K562 (cell line): ENCODE measurements around the gene SLC26A3. TPM values are rescaled to one million over a fixed set of nuclear protein-coding genes. Genes with fewer than 3 reads are reported as not detected.

Experiments
- CREB3L1 ChIP-seq: fragments of 450-650 bp; IDR thresholded peaks from 2 replicates; pipeline ENCODE4 v1.6.1; 2014; ENCODE audit warnings: low read depth, mild to moderate bottlenecking, moderate library complexity, borderline replicate concordance
- DEAF1 ChIP-seq: fragments of 450-650 bp; formaldehyde crosslinking; IDR thresholded peaks from 2 replicates; pipeline ENCODE4 v1.4.0; 2020; ENCODE audit warnings: mild to moderate bottlenecking, moderate library complexity
- GABPB2 ChIP-seq: fragments of 250-450 bp; sonication (Bioruptor Pico); conservative IDR thresholded peaks from 2 replicates; pipeline ENCODE4 v1.5.1; 2021; ENCODE audit warnings: mild to moderate bottlenecking
- NFRKB ChIP-seq: fragments of 450-650 bp; IDR thresholded peaks from 2 replicates; pipeline ENCODE4 v1.6.1; 2016; ENCODE audit warnings: low read depth
- NR2C1 ChIP-seq, 2 experiments: fragments of 450-650 bp; IDR thresholded peaks; 2 replicates each; pipeline ENCODE4 v1.6.1; 2017; ENCODE audit warnings: mild to moderate bottlenecking in 2 of 2, antibody characterized with exemption in 1 of 2, inconsistent platforms in 1 of 2, missing compliant biosample characterization in 1 of 2, missing genetic modification characterization in 1 of 2
- PTTG1 ChIP-seq: fragments of 450-650 bp; IDR thresholded peaks from 2 replicates; pipeline ENCODE4 v1.6.1; 2016; ENCODE audit warnings: low read depth, mild to moderate bottlenecking, missing genetic modification characterization, missing compliant biosample characterization
- SNAPC5 ChIP-seq: fragments of 250-450 bp; sonication (Bioruptor Pico); IDR thresholded peaks from 2 replicates; pipeline ENCODE4 v1.8.0; 2021; ENCODE audit warnings: moderate library complexity, mild to moderate bottlenecking, inconsistent platforms
- ZNF655 ChIP-seq: fragments of 250-450 bp; sonication (Bioruptor Pico); IDR thresholded peaks from 2 replicates; pipeline ENCODE4 v1.5.0; 2021
- polyA plus RNA-seq, 8 experiments: library from polyadenylated mRNA; depleted of rRNA in 4 of 8; stranded (reverse) in 5 of 8; unstranded in 3 of 8; fragments of >200 nt; fragmentation: Nextera tagmentation in 2 of 8; fragmentation: Illumina TruSeq in 1 of 8; extraction: Ambion mirVana in 2 of 8; extraction: Trizol in 1 of 8; gene quantifications; 2 replicates each; pipeline versions ENCODE4 v1.2.1 to v1.2.3, GENCODE V29; 2011 to 2014; ENCODE audit warnings: inconsistent platforms in 1 of 8, missing spikeins in 1 of 8
- total RNA-seq, 7 experiments: library from RNA; depleted of rRNA in 6 of 7; stranded (reverse); fragments of >200 nt in 6 of 7; fragmentation: Illumina TruSeq in 2 of 7; extraction: Trizol in 2 of 7; gene quantifications; 2 replicates each; pipeline versions ENCODE4 v1.2.1 to v1.2.3, GENCODE V29; 2011 to 2021; ENCODE audit warnings: low replicate concordance in 1 of 7

Gene SLC26A3
- total and polyA plus RNA-seq, 9 of the 15 experiments (the other 6 are each of a cell fraction or from before 2014, with no cell fraction given) = 0.86 TPM; not detected in 8

- no peak for TF ChIP-seq ZNF655 (CRISPR knock-in tag)
- no peak for TF ChIP-seq PTTG1
- TF ChIP-seq CREB3L1 = no peak
- no peak for TF ChIP-seq DEAF1 (CRISPR knock-in tag)
- TF ChIP-seq SNAPC5 (CRISPR knock-in tag) = no peak
- no peak for TF ChIP-seq NFRKB
- TF ChIP-seq GABPB2 = no peak
- TF ChIP-seq NR2C1 (IDR thresholded peaks at IDR 0.05) = no peak
- no peak for TF ChIP-seq NR2C1 (tag; IDR thresholded peaks at IDR 0.05)
These were observed 19.4 kb downstream of the SLC26A3 start (continued) for GRCh38 chr7:107783648-107784047.
